Left lung (tissue), 10 donors: ENCODE measurements around the gene DDI2. TPM values are rescaled to one million over a fixed set of nuclear protein-coding genes. Genes with fewer than 3 reads are reported as not detected.

Source experiments
- ATAC-seq: fragments of 200-7000 bp; cut with Tn5 transposase; one replicate; pipeline ENCODE4 v1.9.1; 2020; ENCODE audit warnings: moderate library complexity
- DNase-seq, 4 donors: peaks; one replicate each; pipeline ENCODE4 v3.0.0-alpha.2; 2013 to 2020
- H3K27ac ChIP-seq, 2 donors: fragments of 200-600 bp; sonication (generic) in 1 of 2; one replicate each; pipeline versions ENCODE4 v1.5.0 to v1.8.0; 2020 to 2021
- H3K27me3 ChIP-seq, 2 donors: fragments of 200-600 bp; sonication (generic) in 1 of 2; one replicate each; pipeline versions ENCODE4 v1.5.0 to v1.8.0; 2020 to 2021
- H3K36me3 ChIP-seq, 2 donors: fragments of 200-600 bp; sonication (generic) in 1 of 2; one replicate each; pipeline versions ENCODE4 v1.5.0 to v1.8.0; 2020 to 2021
- H3K4me1 ChIP-seq, 2 donors: fragments of 200-600 bp; one replicate each; pipeline ENCODE4 v1.8.0; 2021
- H3K4me3 ChIP-seq, 2 donors: fragments of 200-600 bp; sonication (generic) in 1 of 2; one replicate each; pipeline versions ENCODE4 v1.5.0 to v1.8.0; 2020 to 2021; ENCODE audit warnings: mild to moderate bottlenecking in 1 of 2
- H3K9me3 ChIP-seq, 2 donors: fragments of 200-600 bp; sonication (generic) in 1 of 2; one replicate each; pipeline versions ENCODE4 v1.5.0 to v1.8.0; 2020 to 2021
- CTCF ChIP-seq, 2 donors: fragments of 200-600 bp; sonication (generic) in 1 of 2; IDR thresholded peaks; one replicate each; pipeline versions ENCODE4 v1.5.0 to v1.8.0; 2021; ENCODE audit warnings: antibody characterized with exemption in 2 of 2
- intact Hi-C, 2 donors: fragments of 100-400 bp; cut with DNase I; formaldehyde crosslinking; loops; one replicate each; pipeline versions ENCODE4 v1.11.2 to v1.14.2; 2022
- polyA plus RNA-seq, 6 donors: library from polyadenylated mRNA; unstranded; fragments of 120-200 nt; gene quantifications; one replicate each; pipeline ENCODE4 v1.2.1, GENCODE V29; 2013; ENCODE audit not compliant: insufficient read length in 6 of 6
- total RNA-seq, 2 donors: library from RNA; stranded (reverse); fragmentation: NEBNext Ultra II Directional; extraction: Animal tissue kit (Norgen Biotek cat#: 25700); gene quantifications; one replicate each; pipeline ENCODE4 v1.2.1, GENCODE V29; 2021
- donor health status: DM: no; HTN: yes; CAD: no.
- donor health status: DM: no; HTN: no; CAD: no.

Gene DDI2
- total and polyA plus RNA-seq, 8 donors: 20.4 to 37.7 (median 22.6) TPM

GRCh38 chr1:15573477-15573876 lies 43.8 kb upstream of the DDI2 start:
- Histone ChIP-seq H3K27me3 (no peaks in the 10 kb centered on the region), H3K36me3 (peaks cover 0 to 34% of the 10 kb centered on the region in 2 donors), H3K4me3 (no peak overlapping the region), H3K4me1 (no peaks in the 10 kb centered on the region), H3K27ac (no peak overlapping the region), H3K9me3 (no peaks in the 10 kb centered on the region)
- intact Hi-C loops: no loop called here
- TF ChIP-seq CTCF (IDR thresholded peaks at IDR 0.05): no peak
- DNase-seq (no peak), ATAC-seq (no peak)

- intact Hi-C loops: no loop called here
- ATAC-seq (no peak), DNase-seq (peak in 1 of 4 donors; percentile 29)
- Histone ChIP-seq H3K27me3 (no peaks in the 10 kb centered on the region), H3K4me3 (no peak overlapping the region), H3K36me3 (peaks cover 0 to 21% of the 10 kb centered on the region in 2 donors), H3K9me3 (no peaks in the 10 kb centered on the region), H3K27ac (no peak overlapping the region), H3K4me1 (peaks cover 0 to under 1% of the 10 kb centered on the region in 2 donors)
- no peak for TF ChIP-seq CTCF (IDR thresholded peaks at IDR 0.05)
These were observed 42.5 kb upstream of the DDI2 start for GRCh38 chr1:15574741-15575140.

- H3K9me3 ChIP-seq: no peaks in the 10 kb centered on the region
- no peak for DNase-seq
- H3K27me3 ChIP-seq: no peaks in the 10 kb centered on the region
- peaks cover 0 to 12% of the 10 kb centered on the region in 2 donors for H3K36me3 ChIP-seq
- H3K4me3 ChIP-seq: no peak overlapping the region
- no peak for ATAC-seq
- intact Hi-C loops: no loop called here
- TF ChIP-seq CTCF (IDR thresholded peaks at IDR 0.05): no peak
- H3K27ac ChIP-seq: no peak overlapping the region
- peaks cover 0 to 4% of the 10 kb centered on the region in 2 donors for H3K4me1 ChIP-seq
These were observed 41.6 kb upstream of the DDI2 start for GRCh38 chr1:15575549-15576150.

GRCh38 chr1:15577691-15578090 lies 39.6 kb upstream of the DDI2 start:
- Histone ChIP-seq H3K4me1 (peaks cover 0 to 4% of the 10 kb centered on the region in 2 donors), H3K27me3 (no peaks in the 10 kb centered on the region), H3K27ac (no peak overlapping the region), H3K9me3 (no peaks in the 10 kb centered on the region), H3K4me3 (no peak overlapping the region), H3K36me3 (peaks cover 0 to 7% of the 10 kb centered on the region in 2 donors)
- intact Hi-C loops: no loop called here
- ATAC-seq: no peak
- no peak for TF ChIP-seq CTCF (IDR thresholded peaks at IDR 0.05)
- DNase-seq: no peak

GRCh38 chr1:15578921-15579682 lies 38.2 kb upstream of the DDI2 start:
- intact Hi-C loops: no loop called here

More at GRCh38 chr1:15578921-15579682, 38.2 kb upstream of the DDI2 start:
- H3K4me1 ChIP-seq: peaks cover 0 to 4% of the 10 kb centered on the region in 2 donors
- no peaks in the 10 kb centered on the region for H3K9me3 ChIP-seq
- TF ChIP-seq CTCF (IDR thresholded peaks at IDR 0.05): no peak
- ATAC-seq (no peak), DNase-seq (no peak)
- peaks cover 0 to 7% of the 10 kb centered on the region in 2 donors for H3K36me3 ChIP-seq
- H3K4me3 ChIP-seq: no peak overlapping the region
- peaks cover 0 to 12% of the 10 kb centered on the region in 2 donors for H3K27me3 ChIP-seq
- peak overlapping the region; percentile 18 to 19 for H3K27ac ChIP-seq
